D341Med (cell line): ENCODE measurements around the gene PPFIA4.

ENCODE experiments used
- DNase-seq: peaks from one replicate; pipeline ENCODE4 v3.0.0; 2012; ENCODE audit warnings: low spot score

The PPFIA4 gene

DNA sequence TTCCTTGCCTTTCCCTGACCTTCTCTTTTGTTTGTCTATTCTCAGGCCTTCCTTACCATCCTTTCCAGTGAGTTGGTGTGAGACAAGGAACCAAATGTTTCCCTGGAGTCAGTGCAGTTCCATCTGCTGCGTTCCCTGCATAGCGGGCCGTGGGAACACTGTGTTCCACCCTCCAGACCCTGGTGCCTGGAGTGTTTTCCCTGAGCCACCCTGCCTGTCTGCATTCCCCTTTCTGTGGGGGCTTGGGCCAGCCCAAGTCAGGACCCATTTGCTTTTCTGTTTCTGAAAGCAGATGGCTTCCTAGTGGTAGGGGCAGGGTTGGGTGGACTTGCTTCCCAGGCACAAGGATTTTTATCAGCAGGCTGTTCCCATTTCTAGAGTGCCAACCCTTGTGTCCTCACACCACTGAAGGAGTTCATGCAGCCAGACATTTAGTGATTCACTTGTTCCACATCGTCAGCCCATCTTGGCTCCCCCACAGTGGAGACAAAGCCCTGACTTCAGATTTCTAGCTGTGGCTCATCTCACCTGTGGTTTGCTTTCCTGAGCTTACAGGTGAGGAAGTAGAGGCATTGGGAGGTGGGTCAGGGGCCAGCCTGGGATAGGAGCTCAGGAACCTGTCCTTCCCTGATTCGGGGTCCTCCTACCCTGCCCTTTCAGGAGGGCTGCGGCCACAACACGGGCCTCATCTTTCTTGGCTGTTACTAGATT, 73.7 kb downstream of the PPFIA4 start:
- no peak for DNase-seq

DNA sequence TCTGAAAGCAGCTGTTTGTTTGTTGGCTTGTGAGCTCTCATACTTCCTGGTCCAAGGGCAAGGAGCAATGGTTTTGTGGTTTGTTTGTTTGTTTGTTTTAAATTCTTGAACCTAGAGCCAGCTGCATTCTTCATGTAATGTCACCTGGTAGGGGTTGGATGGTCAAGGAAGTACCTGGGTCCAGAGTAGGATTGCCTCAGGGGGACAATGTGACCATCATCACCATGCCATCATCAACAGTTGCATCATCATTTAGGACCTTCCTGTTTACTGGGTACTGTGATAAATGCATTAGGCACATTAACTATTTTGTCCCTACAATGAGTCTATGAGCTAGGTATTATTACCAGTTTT, 74.2 kb downstream of the PPFIA4 start:
- DNase-seq = no peak

- no peak for DNase-seq
These were observed 75.7 kb downstream of the PPFIA4 start for GRCh38 chr1:203101813-203102634.

- no peak for DNase-seq
These were observed 76.9 kb downstream of the PPFIA4 start for GRCh38 chr1:203103216-203103615.

DNA sequence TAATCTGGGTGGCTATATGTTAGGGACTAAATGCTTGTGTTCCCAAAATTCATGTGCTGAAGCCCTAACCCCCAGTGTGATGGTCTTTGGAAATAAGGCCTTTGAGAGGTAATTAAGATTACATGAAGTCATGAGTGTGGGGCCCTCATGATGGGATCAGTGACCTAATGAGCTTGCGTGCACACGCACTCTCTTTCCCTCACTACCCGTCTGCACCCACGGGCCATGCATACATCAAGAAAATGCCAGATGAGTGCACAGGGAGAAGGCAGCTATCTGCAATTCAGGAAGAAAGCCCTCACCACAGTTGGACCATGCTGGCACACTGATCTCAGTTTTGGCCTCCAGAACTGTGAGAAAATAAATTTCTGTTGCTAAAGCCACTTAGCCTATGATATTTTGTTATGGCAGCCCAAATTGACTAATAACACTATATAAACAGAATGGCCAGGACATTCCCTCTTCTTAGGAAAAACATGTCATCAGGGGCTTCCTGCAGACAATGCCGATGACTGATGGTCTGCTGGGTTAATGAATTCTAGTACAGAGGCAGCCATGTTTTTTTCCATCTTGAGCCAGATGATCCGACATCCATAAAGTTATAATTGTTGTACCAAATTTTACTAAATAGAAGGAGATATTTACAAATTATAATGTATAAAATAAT, 77.7 kb downstream of the PPFIA4 start:
- DNase-seq = no peak

- DNase-seq = no peak
These were observed 78.6 kb downstream of the PPFIA4 start for GRCh38 chr1:203104789-203105390.

- DNase-seq = no peak
These were observed 86.2 kb downstream of the PPFIA4 start for GRCh38 chr1:203112475-203112874.

GRCh38 chr1:203113308-203113707, 87.0 kb downstream of the PPFIA4 start:
- no peak for DNase-seq

DNA sequence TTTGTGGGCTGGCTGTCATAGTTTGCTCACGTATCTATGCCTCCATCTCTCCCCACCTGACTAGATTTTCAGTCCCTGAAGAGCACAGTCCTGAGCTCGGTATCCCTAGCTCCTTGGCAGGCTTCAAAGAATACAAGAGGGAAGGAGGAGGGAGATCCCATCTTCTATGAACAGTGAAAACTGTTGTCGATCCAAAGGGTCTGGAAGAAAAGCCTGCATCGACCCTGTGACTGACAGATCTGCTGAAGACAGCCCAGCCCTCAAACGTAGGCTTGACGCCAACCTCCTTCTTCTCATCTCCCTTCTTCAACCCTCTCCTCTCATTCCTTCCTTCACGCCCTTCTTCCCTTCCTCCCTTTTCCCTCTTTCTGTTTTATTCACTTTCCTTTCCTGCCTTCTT, 87.9 kb downstream of the PPFIA4 start:
- no peak for DNase-seq

DNA sequence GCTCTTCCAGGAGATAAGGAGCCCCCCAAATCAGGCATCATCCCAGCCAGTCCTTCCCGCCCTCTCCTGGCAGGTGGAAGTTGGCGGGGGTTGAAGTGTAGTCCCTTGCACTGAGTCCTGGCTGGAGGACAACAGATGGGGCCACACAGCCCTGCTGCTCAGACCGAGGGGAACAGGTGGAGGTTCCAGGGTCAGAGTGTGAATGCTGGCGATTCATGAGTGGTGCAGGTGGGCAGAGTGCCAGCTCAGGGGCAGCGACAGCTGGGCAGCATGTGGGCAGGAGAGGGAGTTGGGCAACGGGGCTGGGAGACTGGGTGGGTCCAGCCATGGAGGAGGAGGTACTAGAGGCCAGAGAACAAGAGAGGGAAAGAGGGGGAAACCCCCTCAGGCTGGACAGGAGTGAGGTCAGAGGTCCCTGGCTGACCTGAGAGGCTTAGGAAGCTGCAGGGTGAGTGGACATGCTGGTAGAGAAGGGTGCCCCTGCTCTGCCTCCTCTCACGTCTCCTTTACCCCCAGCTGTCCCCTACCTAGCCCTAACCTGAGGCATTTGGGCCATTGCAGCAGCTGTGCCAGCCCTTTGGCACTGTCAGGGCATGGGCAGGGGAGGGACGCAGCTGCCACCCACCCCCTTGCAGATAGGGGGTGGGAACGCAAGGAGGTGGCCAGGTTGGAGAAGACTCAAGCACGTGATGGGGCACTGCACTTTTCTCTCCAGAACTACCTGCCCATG, 90.0 kb downstream of the PPFIA4 start:
- DNase-seq = no peak

DNA sequence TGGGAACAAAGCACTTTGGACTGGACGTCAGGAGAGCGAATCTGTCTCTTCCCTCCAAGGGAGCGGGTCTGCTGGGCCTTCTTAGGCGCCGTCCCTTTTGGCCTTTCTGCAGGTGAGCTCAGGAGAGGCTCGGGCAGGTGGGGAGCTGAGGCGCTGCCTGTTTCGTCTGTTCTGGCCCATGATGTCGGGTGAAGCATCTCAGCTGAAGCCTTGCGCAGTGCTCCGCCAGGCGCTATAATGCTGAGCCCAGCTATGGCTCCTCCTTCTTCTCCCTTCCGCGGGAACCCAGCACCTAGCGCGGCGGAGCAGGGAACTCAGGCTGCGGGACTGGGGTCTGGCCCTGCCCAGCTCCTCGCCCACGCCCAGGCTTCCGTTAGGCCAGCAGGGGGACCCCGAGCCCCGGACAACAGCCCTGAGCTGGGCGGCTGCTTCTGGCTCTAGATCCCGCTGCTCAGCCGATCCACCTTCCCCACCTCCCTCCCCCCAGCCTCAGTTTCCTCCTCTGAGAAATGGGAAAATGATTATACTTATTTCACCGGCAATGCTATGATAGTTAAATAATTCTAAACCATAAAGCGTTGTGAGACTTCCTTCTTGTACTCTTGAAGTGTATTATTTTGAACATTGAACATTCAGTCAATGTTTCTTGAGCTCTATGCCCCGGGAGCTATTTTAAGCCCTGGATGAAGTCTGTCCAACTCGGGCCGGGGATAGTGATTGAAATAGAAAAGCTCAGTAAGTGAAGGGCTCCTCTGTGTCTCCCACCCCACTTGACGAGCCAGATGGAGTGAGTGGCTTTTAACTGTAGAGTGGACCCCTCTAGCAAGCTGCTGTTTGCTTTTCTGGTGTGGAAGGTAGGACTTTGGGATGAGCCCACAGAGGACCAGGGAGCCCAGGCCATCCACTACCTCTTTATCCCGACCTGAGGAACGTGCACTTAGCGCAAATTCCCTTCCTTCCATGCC, 91.6 kb downstream of the PPFIA4 start:
- peak; percentile 96 for DNase-seq

- peak; percentile 15 for DNase-seq
These were observed 94.2 kb downstream of the PPFIA4 start for GRCh38 chr1:203120325-203121153.

DNA sequence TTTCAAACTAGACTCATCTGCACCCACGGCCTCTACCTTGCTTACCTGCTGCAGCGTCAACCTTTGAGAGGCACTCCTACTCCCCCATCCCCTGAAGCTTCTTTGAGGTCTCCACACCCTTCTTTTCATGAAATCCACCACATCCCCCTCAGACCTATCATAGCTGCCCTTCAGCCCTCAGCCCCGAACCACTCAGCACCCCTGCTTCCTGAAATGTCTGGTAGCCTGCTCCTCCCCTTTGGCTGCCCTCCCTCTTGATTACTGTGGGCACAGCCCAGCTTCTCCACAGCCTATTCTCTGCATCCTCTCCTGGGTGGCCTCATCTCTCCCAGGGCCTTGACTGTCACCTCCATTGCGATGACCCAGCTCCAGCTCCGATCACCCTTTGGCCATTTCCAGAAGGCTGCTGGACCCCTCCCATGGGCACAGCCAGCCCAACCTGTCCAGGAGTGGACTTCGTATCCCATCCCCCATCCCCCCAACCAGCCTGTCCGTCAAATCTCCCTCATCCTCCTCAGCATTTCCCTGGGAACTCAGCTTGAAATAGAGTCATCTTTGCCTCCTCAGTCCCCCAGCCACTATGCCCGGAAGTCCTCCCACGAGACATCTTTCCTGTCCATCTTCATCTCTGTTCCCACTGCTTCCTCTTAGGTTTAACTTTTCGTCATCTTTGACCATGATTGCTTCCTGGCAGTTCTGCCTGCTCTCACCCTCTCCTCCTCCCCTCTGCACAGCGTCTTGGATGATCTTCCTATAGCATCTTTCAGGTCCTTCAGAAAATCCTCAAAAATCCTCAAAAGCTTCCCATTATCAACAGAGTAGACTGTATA, 95.1 kb downstream of the PPFIA4 start:
- peak; percentile 10 for DNase-seq

DNA sequence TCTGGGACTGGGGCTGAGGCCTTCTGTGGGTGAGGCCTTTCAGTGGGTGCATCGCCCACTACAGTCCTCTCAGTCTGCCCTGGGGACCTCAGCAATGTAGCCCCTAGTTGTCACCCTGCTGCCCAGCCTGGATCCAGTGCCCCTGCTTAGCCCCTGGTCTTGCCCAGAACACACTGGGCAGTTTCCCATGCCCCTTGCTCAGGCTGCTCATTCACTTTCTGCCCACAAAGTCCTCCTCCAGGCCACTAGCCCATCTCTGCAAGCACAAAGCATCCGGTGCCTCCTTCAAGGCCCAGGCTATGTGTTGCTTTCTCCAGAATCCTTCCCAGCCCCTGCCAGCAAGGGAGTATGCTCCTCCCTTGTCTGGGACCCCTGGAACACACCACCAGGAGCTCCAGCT, 95.9 kb downstream of the PPFIA4 start:
- peak; percentile 12 for DNase-seq

DNA sequence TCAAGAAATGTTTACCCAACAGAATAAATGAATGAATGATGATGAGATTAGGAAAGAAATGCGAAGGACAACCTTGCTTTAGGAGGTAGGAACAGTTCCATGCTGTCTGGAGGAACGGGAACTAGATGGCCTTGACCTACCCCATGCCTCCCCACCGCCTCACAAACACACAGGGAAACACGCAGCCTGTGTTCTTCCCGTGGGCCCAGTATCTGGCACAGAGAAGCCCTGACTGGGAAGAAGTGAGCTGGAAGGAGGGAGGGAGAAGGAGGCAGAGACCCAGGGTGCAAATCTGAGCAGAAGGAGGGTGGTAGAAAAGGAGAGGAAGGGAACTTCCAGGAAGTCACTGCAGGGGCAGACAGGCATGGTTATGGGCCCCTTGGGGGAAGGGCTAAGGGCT, 97.7 kb downstream of the PPFIA4 start:
- peak; percentile 21 for DNase-seq

DNA sequence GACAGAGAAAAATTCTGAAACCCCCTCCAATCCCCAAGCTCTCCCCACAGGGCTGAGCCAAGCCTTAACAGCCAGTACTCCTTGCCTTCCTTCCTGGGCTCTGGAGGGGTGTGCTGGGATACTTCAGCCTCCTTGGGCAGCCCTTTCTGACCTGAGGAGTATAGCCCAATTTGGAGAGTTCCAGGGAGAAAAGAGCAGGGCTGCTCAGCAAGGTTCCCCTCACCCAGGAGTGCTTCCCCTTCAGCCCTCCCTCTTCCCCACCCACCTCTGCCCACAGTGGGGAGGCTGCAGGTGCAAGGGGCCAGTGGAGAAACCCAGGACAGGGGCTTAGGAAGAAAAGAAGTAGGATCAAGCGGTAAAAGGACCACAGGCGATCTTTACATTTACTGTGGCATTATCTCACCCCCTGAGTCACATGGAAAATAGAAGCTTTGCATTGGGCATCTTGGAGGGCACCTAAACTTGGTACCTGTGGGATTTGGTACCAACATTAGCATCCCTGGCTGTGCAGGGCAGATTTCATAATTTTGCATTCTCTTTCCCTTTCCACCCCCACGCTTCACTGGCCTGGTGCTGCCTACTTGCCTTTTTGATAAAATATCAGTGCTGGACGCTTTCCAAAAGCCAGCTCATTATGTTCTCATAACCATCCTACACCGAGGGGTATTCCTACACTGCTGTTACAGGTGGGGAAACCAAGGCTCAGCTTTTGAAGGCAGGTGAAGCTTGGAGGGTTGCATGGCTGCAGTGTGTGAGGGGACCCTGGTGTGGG, 98.4 kb downstream of the PPFIA4 start:
- peak; percentile 31 for DNase-seq

- peak; percentile 57 for DNase-seq
These were observed 100.0 kb downstream of the PPFIA4 start for GRCh38 chr1:203126151-203126865.
